ENCODE measurements around the gene MACF1.
"Not testable (repeated sequence)": the region's sequence is repeated elsewhere in the genome, so short reads cannot be mapped to it uniquely, and the experiment has no call there.

The MACF1 gene

GRCh38 chr1:39499668-39500067, 295.2 kb downstream of the MACF1 start:
- no peak for DNase-seq

- DNase-seq: no peak
Measured at GRCh38 chr1:39500862-39501389, 296.4 kb downstream of the MACF1 start.

GRCh38 chr1:39501666-39502065, 297.2 kb downstream of the MACF1 start:
- no peak for DNase-seq

GRCh38 chr1:39504436-39504835, 299.9 kb downstream of the MACF1 start:
- DNase-seq: not testable (repeated sequence)

GRCh38 chr1:39505289-39505688, 300.8 kb downstream of the MACF1 start:
- no peak for DNase-seq

GRCh38 chr1:39507230-39507928, 302.9 kb downstream of the MACF1 start:
- DNase-seq: no peak

GRCh38 chr1:39508266-39508665, 303.8 kb downstream of the MACF1 start:
- no peak for DNase-seq

- DNase-seq: no peak
Measured at GRCh38 chr1:39508857-39509305, 304.4 kb downstream of the MACF1 start.

GRCh38 chr1:39509360-39510009, 305.0 kb downstream of the MACF1 start:
- no peak for DNase-seq

- not testable (repeated sequence) for DNase-seq
Measured at GRCh38 chr1:39510570-39511186, 306.2 kb downstream of the MACF1 start.

GRCh38 chr1:39511477-39511876, 307.0 kb downstream of the MACF1 start:
- DNase-seq: not testable (repeated sequence)

- not testable (repeated sequence) for DNase-seq
Measured at GRCh38 chr1:39512234-39512847, 307.8 kb downstream of the MACF1 start.

- not testable (repeated sequence) for DNase-seq
Measured at GRCh38 chr1:39514710-39515124, 310.2 kb downstream of the MACF1 start.

GRCh38 chr1:39515131-39516086, 310.9 kb downstream of the MACF1 start:
- not testable (repeated sequence) for DNase-seq

- DNase-seq: not testable (repeated sequence)
Measured at GRCh38 chr1:39516841-39517240, 312.3 kb downstream of the MACF1 start.

- DNase-seq: not testable (repeated sequence)
Measured at GRCh38 chr1:39517936-39518335, 313.4 kb downstream of the MACF1 start.

GRCh38 chr1:39519376-39519775, 314.9 kb downstream of the MACF1 start:
- DNase-seq: not testable (repeated sequence)

- not testable (repeated sequence) for DNase-seq
Measured at GRCh38 chr1:39522221-39522620, 317.7 kb downstream of the MACF1 start.

- DNase-seq: no peak
Measured at GRCh38 chr1:39522661-39523567, 318.4 kb downstream of the MACF1 start.

- DNase-seq: no peak
Measured at GRCh38 chr1:39524171-39524570, 319.7 kb downstream of the MACF1 start.
